Measurements from ENCODE around the gene CRHR2. TPM values are rescaled to one million over a fixed set of nuclear protein-coding genes. Genes with fewer than 3 reads are reported as not detected.

Gene CRHR2
- total and polyA plus RNA-seq, 2 of the 13 experiments (the other 11 are each of a cell fraction or from before 2014, with no cell fraction given), result not detected

DNA sequence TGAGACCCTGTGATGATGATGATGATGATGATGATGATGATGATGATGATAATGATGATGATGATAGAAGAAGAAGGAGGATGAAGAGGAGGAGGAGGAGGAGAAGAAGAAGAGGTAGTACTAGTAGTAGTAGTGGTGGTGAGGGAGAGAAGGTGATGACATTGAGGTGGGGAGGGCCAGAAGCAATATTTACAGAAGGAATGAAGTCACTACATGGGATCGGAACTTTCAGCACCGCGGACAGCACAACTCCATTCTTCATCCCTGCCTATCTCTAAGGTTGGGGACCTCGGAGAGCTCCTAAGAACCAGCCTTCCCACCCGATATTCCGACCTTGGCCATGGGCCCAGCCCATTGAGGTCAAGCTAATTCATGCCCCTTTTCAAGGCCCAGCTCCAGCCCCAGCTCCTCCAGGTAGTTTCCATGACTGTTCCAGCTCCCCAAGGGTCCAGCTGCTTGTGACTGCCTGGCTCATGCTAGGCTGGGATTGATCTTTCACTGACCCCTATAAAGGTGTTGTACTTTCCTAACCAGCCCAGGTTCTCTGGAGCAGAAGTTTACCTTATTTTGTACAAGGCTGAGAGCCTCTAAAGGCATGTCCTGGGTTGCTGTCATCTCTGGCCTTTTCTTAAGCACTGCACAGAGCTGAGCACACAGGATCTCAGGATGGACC is 10.3 kb downstream of the CRHR2 start (continued):
- TF ChIP-seq, protein P1, sequence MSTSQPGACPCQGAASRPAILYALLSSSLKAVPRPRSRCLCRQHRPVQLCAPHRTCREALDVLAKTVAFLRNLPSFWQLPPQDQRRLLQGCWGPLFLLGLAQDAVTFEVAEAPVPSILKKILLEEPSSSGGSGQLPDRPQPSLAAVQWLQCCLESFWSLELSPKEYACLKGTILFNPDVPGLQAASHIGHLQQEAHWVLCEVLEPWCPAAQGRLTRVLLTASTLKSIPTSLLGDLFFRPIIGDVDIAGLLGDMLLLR (CRISPR knock-in tag; IDR thresholded peaks at IDR 0.05), result 0 out of 2 replicates have a peak, but pooled peaks have one; percentile 62
- peak; percentile 90; the same call in 1 of the 2 replicates for TF ChIP-seq MYNN (CRISPR knock-in tag; IDR thresholded peaks at IDR 0.05; ENCODE audit: low read depth)
- no peak for TF ChIP-seq ZNF234 (CRISPR knock-in tag; conservative IDR thresholded peaks at IDR 0.05)
- TF ChIP-seq ZNF326 (CRISPR knock-in tag; IDR thresholded peaks at IDR 0.05; ENCODE audit: borderline replicate concordance), result no peak
- TF ChIP-seq ZNF792 (CRISPR knock-in tag; IDR thresholded peaks at IDR 0.05), result peak; percentile 97
- TF ChIP-seq ZNF264 (CRISPR knock-in tag; IDR thresholded peaks at IDR 0.05), result peak; percentile 89
- TF ChIP-seq ZKSCAN8 (CRISPR knock-in tag; IDR thresholded peaks at IDR 0.05; ENCODE audit: borderline replicate concordance), result peak; percentile 75; the same call in 1 of the 2 replicates
- TF ChIP-seq, protein P2, sequence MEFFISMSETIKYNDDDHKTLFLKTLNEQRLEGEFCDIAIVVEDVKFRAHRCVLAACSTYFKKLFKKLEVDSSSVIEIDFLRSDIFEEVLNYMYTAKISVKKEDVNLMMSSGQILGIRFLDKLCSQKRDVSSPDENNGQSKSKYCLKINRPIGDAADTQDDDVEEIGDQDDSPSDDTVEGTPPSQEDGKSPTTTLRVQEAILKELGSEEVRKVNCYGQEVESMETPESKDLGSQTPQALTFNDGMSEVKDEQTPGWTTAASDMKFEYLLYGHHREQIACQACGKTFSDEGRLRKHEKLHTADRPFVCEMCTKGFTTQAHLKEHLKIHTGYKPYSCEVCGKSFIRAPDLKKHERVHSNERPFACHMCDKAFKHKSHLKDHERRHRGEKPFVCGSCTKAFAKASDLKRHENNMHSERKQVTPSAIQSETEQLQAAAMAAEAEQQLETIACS (CRISPR knock-in tag; IDR thresholded peaks at IDR 0.05), result no peak
- TF ChIP-seq HOXD1 (CRISPR knock-in tag; IDR thresholded peaks at IDR 0.05), result peak; percentile 73; the same call in 1 of the 2 replicates
- 0 out of 2 replicates have a peak, but pooled peaks have one; percentile 45 for TF ChIP-seq ZNF746 (CRISPR knock-in tag; IDR thresholded peaks at IDR 0.05)
- TF ChIP-seq, protein P3, sequence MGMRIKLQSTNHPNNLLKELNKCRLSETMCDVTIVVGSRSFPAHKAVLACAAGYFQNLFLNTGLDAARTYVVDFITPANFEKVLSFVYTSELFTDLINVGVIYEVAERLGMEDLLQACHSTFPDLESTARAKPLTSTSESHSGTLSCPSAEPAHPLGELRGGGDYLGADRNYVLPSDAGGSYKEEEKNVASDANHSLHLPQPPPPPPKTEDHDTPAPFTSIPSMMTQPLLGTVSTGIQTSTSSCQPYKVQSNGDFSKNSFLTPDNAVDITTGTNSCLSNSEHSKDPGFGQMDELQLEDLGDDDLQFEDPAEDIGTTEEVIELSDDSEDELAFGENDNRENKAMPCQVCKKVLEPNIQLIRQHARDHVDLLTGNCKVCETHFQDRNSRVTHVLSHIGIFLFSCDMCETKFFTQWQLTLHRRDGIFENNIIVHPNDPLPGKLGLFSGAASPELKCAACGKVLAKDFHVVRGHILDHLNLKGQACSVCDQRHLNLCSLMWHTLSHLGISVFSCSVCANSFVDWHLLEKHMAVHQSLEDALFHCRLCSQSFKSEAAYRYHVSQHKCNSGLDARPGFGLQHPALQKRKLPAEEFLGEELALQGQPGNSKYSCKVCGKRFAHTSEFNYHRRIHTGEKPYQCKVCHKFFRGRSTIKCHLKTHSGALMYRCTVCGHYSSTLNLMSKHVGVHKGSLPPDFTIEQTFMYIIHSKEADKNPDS (CRISPR knock-in tag; IDR thresholded peaks at IDR 0.05), result no peak
- TF ChIP-seq, protein P4, sequence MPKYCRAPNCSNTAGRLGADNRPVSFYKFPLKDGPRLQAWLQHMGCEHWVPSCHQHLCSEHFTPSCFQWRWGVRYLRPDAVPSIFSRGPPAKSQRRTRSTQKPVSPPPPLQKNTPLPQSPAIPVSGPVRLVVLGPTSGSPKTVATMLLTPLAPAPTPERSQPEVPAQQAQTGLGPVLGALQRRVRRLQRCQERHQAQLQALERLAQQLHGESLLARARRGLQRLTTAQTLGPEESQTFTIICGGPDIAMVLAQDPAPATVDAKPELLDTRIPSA (CRISPR knock-in tag; IDR thresholded peaks at IDR 0.05; ENCODE audit: borderline replicate concordance), result no peak
- TF ChIP-seq ZNF317 (CRISPR knock-in tag; IDR thresholded peaks at IDR 0.05), result peak; percentile 66; the same call in 1 of the 2 replicates
- TF ChIP-seq ZNF263 (CRISPR knock-in tag; IDR thresholded peaks at IDR 0.05), result peak; percentile 72; the same call in 1 of the 2 replicates
- TF ChIP-seq, protein P5, sequence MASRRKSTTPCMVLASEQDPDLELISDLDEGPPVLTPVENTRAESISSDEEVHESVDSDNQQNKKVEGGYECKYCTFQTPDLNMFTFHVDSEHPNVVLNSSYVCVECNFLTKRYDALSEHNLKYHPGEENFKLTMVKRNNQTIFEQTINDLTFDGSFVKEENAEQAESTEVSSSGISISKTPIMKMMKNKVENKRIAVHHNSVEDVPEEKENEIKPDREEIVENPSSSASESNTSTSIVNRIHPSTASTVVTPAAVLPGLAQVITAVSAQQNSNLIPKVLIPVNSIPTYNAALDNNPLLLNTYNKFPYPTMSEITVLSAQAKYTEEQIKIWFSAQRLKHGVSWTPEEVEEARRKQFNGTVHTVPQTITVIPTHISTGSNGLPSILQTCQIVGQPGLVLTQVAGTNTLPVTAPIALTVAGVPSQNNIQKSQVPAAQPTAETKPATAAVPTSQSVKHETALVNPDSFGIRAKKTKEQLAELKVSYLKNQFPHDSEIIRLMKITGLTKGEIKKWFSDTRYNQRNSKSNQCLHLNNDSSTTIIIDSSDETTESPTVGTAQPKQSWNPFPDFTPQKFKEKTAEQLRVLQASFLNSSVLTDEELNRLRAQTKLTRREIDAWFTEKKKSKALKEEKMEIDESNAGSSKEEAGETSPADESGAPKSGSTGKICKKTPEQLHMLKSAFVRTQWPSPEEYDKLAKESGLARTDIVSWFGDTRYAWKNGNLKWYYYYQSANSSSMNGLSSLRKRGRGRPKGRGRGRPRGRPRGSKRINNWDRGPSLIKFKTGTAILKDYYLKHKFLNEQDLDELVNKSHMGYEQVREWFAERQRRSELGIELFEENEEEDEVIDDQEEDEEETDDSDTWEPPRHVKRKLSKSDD (CRISPR knock-in tag; IDR thresholded peaks at IDR 0.05; ENCODE audit: low read depth), result no peak
- TF ChIP-seq ZNF282 (IDR thresholded peaks at IDR 0.05; ENCODE audit: partially characterized antibody), result no peak
- TF ChIP-seq FOXK1 (CRISPR knock-in tag; IDR thresholded peaks at IDR 0.05; ENCODE audit: borderline replicate concordance, low read depth), result peak; percentile 89; the same call in 1 of the 2 replicates
- no peak for TF ChIP-seq ZNF652 (CRISPR knock-in tag; IDR thresholded peaks at IDR 0.05; ENCODE audit: borderline replicate concordance, low read depth)
- TF ChIP-seq LCORL (IDR thresholded peaks at IDR 0.05), result no peak
- TF ChIP-seq LCORL (CRISPR knock-in tag; IDR thresholded peaks at IDR 0.05), result no peak
- TF ChIP-seq MED8 (CRISPR knock-in tag; IDR thresholded peaks at IDR 0.05; ENCODE audit: insufficient replicate concordance), result no peak
- no peak for TF ChIP-seq MATR3 (CRISPR knock-in tag; IDR thresholded peaks at IDR 0.05)
- TF ChIP-seq RARA (CRISPR knock-in tag; IDR thresholded peaks at IDR 0.05), result peak; percentile 83
- peak; percentile 99 for TF ChIP-seq EHMT2 (IDR thresholded peaks at IDR 0.05; ENCODE audit: borderline replicate concordance, low read depth, low read length)
